HL-60 (cell line): ENCODE results near the gene STOM.
"Not testable (repeated sequence)": the region's sequence is repeated elsewhere in the genome, so short reads cannot be mapped to it uniquely, and the experiment has no call there.

Source experiments
- GABPA ChIP-seq: IDR thresholded peaks from 2 replicates; pipeline ENCODE4 v1.6.1; 2012; ENCODE audit warnings: low read depth
- POLR2AphosphoS5 ChIP-seq: IDR thresholded peaks from 2 replicates; pipeline ENCODE4 v1.6.1; 2012; ENCODE audit warnings: low read depth
- SPI1 ChIP-seq: IDR thresholded peaks from 2 replicates; pipeline ENCODE4 v1.6.1; 2012; ENCODE audit warnings: low read depth, mild to moderate bottlenecking, borderline replicate concordance
- TF ChIP-seq, protein P1 (sequence below): IDR thresholded peaks from one replicate; pipeline ENCODE4 v1.5.1; 2011; ENCODE audit warnings: low read length, control low read depth, inconsistent platforms; ENCODE audit not compliant: insufficient read depth
- TF ChIP-seq, protein P2 (sequence below): IDR thresholded peaks from 2 replicates; pipeline ENCODE4 v1.6.1; 2012; ENCODE audit warnings: low read depth; ENCODE audit not compliant: insufficient replicate concordance

DNA sequence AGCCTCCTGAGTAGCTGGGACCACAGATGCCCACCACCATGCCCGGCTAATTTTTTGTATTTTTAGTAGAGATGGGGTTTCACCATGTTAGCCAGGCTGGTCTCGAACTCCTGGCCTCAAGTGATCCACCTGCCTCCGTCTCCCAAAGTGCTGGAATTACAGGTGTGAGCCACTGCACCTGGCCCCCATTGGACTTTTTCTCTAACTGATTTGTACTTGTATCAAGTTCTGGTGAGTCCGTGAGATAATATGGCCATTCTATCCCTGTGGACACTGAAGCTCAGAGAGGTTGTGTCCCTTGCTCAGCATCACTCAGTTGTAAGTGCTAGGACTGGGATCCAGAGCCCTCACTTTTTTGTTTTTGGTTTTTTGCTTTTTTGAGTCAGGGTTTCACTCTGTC, 78.5 kb downstream of the STOM start:
- TF ChIP-seq, protein P1, sequence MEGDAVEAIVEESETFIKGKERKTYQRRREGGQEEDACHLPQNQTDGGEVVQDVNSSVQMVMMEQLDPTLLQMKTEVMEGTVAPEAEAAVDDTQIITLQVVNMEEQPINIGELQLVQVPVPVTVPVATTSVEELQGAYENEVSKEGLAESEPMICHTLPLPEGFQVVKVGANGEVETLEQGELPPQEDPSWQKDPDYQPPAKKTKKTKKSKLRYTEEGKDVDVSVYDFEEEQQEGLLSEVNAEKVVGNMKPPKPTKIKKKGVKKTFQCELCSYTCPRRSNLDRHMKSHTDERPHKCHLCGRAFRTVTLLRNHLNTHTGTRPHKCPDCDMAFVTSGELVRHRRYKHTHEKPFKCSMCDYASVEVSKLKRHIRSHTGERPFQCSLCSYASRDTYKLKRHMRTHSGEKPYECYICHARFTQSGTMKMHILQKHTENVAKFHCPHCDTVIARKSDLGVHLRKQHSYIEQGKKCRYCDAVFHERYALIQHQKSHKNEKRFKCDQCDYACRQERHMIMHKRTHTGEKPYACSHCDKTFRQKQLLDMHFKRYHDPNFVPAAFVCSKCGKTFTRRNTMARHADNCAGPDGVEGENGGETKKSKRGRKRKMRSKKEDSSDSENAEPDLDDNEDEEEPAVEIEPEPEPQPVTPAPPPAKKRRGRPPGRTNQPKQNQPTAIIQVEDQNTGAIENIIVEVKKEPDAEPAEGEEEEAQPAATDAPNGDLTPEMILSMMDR: not testable (repeated sequence)
- not testable (repeated sequence) for TF ChIP-seq POLR2AphosphoS5, GABPA, SPI1
- TF ChIP-seq, protein P2, sequence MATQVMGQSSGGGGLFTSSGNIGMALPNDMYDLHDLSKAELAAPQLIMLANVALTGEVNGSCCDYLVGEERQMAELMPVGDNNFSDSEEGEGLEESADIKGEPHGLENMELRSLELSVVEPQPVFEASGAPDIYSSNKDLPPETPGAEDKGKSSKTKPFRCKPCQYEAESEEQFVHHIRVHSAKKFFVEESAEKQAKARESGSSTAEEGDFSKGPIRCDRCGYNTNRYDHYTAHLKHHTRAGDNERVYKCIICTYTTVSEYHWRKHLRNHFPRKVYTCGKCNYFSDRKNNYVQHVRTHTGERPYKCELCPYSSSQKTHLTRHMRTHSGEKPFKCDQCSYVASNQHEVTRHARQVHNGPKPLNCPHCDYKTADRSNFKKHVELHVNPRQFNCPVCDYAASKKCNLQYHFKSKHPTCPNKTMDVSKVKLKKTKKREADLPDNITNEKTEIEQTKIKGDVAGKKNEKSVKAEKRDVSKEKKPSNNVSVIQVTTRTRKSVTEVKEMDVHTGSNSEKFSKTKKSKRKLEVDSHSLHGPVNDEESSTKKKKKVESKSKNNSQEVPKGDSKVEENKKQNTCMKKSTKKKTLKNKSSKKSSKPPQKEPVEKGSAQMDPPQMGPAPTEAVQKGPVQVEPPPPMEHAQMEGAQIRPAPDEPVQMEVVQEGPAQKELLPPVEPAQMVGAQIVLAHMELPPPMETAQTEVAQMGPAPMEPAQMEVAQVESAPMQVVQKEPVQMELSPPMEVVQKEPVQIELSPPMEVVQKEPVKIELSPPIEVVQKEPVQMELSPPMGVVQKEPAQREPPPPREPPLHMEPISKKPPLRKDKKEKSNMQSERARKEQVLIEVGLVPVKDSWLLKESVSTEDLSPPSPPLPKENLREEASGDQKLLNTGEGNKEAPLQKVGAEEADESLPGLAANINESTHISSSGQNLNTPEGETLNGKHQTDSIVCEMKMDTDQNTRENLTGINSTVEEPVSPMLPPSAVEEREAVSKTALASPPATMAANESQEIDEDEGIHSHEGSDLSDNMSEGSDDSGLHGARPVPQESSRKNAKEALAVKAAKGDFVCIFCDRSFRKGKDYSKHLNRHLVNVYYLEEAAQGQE: not testable (repeated sequence)
